Esophagus mucosa (tissue), 1 donor: Measurements from ENCODE around the gene TDRD1. TPM values are rescaled to one million over a fixed set of nuclear protein-coding genes. Genes with fewer than 3 reads are reported as not detected.

ENCODE experiments used
- ATAC-seq: fragments of 200-7000 bp; cut with Tn5 transposase; one replicate; pipeline ENCODE4 v1.9.1; 2020
- total RNA-seq: library from RNA; stranded (reverse); gene quantifications from one replicate; pipeline ENCODE4 v1.2.4, GENCODE V29; 2023
- donor health status: DM: yes; HTN: yes; CAD: no.

The TDRD1 gene
- total RNA-seq, 1 donor from 2014 or later, result not detected

DNA sequence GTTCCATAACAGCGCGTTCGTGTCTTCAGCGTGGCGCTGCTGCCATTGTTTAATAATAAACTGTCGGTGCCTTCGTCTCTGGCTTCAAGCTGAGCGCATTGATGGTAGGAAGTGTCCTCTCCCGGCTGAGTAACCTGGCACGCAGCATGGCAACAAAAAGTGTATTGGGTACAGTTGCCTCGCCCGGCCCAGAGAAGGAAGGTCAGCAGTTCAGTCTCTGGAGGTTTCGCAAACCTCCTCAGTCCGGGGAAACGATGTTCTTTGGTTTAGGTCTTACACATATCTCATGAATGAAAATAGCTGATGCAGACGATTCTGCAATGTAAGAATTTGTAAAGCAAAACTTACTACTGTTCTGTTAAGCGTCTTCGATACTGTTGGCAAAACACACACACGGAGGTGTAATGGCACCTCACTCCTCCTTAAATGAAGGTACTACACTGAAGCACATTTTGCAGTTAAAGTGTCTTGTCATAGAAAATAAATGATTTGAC lies 4.4 kb upstream of the TDRD1 start:
- peak; percentile 73 for ATAC-seq

DNA sequence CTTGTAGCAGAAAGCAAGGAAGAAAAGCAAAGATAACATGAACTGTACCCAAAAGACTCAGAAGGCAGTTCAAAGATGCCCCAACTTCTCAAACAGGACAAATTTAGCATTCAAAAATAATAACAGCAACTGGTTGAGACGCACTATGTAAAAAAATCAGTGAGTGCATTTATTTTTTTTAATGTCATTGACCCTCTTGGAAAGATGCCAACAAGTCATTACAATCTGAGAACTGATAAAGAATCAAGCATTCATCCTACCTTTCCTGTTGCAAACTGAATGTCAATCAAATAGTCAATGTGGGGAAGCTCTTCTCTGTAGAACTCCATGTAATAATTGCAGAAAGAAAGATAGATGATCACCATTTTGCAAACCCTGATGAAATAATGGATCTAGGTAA lies 3.5 kb upstream of the TDRD1 start:
- no peak for ATAC-seq

DNA sequence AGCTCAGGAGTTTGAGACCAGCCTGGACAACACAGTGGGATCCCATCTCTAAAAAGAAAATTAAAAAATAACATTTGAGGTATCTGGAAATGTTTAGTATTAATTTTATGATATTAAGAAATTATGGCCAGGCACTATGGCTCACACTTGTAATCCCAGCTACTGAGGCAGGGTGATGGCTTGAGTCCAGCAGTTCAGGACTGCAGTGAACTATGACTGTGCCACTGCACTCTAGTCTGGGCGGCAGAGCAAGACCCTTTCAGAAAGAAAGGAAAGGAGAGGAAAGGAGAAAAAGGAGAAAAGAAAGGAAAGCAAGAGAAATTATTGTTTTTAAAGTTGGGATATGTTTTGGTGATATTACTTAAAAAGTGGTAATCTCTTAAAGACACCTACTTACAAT lies 2.6 kb upstream of the TDRD1 start:
- no peak for ATAC-seq

DNA sequence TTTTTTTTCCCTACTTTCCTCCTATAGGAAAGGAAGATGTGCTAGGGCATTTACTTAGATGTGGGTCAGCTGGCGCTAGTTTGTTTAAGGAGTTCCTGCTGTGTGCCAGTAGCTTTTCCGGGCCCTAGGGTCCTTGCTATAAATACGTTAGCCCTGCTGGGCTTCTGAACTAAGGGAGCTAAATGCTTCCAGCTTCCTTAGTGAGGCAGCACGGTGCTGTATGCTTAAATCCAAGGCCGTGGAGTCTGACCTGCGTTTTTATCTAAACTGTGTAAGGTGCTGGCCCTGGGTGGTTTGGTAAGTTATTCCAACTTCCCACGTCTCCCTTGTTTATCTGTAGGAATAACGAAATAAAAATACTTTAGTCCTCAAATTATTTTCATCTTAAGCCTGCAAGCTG lies 594 bp downstream of the TDRD1 start:
- no peak for ATAC-seq

DNA sequence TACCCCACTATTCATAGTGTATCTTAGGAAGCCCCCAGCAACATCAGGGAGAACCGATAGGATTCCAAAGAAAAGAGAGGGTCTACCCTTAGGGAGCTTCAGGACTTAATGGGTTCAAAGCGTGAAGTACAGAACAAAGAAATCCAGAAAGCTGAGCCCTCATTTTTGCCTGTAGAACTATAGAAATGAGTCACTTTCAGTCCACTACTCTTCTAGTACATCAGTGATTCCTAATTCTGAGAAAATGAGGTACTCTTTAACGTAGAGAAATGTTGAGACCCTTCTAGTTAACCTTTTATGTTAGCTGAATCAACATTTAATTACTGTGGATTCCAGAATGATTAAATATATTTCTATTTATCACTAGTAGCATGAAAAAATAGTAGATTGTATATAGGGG lies 1.8 kb downstream of the TDRD1 start:
- ATAC-seq, result no peak

DNA sequence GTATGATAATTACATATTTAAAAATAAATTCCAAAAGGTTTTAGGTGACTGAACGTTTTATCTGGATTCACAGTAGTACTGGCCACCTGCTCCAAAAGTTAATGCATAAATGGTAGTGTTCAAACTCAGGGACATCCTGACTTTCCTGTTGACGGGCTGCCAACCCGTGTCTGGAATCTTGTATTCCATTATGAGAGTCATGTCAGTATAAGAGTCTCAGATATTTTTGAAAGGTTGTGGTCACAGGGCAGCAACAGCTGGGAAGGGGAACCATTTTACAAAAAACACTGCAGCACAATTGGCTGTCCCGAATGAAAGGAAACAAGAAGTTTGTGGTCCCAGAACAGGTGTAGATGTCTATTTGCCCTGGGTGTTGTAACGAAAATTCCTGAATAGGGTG lies 2.8 kb downstream of the TDRD1 start:
- no peak for ATAC-seq

DNA sequence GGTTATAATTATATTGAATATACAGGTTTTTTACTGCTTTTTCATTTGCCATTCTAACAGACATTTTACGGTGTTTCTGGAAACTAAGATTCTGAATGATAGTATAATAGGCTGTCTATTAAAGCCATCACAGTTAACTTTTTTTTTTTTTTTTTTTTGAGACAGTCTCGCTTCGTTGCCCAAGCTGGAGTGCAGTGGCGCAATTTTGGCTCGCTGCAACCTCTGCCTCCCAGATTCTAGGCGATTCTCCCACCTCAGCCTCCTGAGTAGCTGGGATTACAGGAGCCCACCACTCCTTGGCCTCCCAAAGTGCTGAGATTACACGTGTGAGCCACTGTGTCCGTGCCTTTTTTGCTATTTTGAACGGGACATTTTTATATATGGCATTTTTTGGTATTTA lies 4.4 kb downstream of the TDRD1 start:
- no peak for ATAC-seq

DNA sequence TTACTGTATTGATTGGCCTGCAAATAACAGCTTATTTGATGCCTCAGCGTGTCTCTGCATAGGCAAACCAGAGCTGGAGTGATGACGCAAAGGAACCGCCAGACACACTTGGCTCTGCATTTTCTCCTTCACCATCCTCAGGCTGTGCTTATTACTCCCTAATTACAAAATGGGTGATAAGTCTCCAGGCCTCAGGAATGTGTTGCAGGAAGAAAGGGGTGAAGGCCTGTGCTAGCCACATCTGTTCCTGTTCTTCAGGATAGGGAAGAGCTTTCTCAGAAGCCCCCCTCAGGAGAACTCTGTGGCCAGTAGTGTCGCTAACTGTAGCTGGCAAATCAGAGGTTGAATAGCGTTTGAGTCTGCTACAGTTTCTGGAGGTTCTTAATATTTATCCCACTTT lies 5.1 kb downstream of the TDRD1 start:
- no peak for ATAC-seq

DNA sequence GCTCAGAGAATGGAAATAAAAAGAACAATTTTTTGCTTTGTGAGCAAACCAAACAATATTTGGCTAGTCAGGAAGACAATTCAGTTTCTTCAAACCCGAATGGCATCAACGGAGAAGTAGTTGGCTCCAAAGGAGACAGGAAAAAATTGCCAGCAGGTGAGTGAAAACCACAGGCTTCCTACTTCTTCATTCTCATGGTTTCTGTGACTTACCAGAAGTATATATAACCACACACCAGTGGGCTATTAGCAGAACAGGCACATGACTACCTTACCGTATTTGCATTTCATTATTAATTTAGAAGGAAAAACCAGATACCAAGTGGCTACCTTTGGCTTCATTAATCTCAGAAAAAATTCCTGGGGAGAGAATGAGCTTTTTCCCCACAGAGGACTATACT lies 8.8 kb downstream of the TDRD1 start:
- no peak for ATAC-seq

DNA sequence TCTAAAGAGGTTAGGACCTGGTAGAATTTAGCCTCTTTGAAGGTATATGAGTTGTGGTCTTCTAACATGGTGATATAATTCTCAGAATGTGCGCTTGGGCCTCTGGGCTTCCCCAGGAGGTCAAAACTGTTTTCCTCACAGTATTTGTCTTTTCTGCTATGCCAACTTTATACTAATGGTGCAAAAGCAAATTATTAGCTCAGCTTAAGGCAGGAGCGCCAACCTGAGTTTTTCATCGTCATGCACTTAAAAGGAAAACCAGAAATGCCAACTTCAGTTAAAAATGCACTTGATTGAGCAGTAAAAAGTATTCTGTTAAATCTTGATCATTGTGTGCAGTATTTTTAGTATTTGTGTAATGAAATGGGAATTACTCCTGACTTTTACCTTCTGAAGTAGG lies 9.7 kb downstream of the TDRD1 start:
- no peak for ATAC-seq

DNA sequence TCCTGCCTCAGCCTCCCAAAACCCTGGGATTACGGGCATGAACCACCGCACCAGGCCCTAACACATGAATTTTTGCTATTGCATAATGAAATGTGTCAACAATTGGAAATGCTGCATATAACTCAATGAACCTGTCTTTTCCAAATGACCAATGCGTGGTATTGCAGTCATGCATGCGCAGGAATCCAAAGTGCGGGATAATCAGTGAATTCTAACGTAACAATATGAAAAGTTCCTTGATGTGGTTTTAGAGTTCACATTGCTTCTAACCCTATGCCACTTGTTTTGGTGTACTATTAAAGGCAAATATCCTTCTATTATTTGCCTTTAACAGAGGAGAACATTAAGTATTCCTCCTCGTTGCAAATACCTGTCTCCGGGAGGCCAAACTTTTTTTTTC lies 10.5 kb downstream of the TDRD1 start:
- no peak for ATAC-seq

DNA sequence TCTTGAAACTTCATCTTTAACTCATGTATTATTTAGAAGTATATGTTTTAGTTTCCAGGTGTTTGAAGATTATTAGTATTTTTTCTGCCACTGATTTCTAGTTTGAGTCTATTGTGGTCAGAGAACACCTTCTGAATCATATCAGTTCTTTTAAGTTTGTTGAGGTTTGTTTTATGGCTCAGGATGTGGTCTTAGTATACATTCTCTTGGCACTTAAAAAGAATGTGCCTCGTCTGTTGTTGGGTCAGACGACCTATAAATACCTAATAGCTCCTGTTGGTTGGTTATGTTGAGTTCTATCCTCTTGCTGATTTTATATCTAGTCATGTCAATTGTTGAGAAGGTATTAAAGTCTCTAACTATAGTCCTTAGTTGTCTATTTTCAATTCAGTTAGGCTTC lies 15.9 kb downstream of the TDRD1 start:
- ATAC-seq, result no peak

DNA sequence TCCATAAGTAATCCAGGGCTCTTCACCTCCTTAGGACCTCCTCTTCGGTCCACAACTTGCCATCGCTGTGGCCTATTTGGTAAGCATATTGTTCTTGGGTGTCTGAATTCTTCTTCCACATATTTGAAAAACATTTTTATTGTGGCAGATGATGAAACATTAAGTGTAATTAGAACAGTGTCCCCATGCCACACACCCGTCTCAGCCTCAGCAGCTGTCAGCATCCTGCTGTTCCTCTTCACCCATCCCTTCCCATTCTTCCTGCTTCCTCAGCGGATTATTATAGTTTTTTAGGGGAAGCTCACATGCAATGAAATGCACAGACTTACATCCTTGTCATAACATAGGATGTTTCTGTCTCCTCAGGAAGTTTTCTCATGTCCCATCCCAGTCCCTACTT lies 20.1 kb downstream of the TDRD1 start:
- ATAC-seq, result no peak

DNA sequence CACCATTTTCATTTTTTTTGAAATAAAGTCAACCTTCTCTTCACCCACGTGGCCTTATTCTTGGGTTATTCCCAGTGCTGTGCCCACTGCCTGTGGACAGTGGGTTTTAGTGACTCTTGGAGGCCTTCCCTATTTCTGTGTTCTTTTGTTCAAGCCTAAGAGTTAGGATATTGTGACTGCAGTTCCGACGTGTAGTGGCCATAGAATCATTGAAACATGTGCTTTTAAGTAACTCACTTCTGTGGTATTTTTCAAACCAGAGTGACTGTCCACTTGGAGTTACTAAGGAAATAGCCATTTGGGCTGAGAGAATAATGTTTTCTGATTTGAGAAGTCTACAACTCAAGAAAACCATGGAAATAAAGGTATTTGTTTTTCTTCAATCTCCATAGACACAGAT lies 23.7 kb downstream of the TDRD1 start:
- no peak for ATAC-seq

DNA sequence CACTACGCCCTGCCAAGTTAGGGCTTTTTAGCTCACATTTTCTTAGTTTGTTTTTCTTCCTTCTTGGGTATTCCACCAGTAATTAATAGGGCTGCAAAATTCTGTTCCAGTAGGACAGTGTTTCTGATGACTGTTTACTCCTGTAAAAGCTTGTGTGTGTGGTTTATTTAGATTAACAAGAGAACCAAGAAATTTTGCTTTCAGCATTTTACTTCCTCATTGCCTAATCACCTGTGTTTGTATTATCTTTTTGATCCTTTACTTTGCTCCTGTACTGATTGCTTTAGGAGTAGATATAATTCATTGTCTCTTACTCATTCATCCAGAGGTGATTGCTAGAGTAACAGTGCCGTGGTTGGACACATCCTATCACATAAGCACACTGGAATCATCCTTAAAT lies 27.7 kb downstream of the TDRD1 start:
- peak; percentile 26 for ATAC-seq

DNA sequence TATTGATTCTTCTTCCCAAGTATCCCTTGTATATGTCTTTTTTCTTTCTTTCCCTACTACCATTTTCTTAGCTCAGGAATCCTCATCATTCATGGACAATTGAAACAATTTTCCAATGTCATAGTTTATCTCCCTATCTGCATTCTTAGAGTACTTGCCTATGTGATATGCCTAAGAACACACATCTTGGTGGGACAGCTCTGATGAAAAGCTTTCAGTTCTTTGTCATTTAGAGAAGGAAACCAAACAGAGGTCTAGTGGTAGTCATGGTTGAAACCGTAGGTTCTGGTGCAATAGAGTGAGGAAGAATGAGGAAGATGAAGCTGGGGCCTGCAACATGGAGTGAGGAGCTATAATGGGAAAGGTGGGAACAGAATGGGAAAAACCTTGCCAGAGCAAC lies 28.2 kb downstream of the TDRD1 start:
- no peak for ATAC-seq

DNA sequence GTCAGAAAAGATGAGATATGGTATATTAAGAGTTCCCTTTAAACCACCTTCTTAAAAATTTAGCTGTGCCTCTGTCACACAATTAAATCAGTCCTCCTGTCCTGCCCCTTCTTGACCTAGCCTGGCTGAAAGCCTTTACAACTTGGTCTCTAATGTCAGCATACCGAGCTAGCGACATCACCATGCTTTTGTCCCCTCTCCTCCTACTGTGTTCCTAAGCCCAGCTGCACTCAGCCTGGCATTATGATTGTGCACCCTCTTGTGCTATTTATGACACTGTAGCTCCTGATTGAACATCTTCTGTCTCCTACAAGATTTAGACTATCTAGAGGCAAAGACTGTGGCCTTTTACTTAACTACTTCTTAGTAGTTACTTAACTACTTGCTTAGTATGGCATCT lies 29.2 kb downstream of the TDRD1 start:
- ATAC-seq, result no peak

DNA sequence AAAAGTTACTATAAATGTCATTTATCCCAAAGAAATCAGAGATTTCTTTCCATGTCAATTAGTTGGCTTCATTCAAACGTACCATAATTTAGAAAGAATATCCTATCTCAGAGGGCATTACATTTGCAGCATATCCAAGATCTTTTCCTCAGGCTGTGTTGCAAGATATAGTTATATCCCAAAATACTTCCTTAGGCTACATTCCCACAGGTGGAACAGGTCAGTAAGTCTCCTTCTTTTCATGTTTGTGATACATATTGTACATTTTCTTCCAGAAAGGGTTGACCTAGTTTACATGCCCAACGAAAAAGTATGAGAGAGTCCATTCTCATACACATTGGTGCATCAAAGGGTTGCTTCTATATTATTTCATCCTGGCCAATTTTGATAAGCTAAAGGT lies 33.0 kb downstream of the TDRD1 start:
- no peak for ATAC-seq

DNA sequence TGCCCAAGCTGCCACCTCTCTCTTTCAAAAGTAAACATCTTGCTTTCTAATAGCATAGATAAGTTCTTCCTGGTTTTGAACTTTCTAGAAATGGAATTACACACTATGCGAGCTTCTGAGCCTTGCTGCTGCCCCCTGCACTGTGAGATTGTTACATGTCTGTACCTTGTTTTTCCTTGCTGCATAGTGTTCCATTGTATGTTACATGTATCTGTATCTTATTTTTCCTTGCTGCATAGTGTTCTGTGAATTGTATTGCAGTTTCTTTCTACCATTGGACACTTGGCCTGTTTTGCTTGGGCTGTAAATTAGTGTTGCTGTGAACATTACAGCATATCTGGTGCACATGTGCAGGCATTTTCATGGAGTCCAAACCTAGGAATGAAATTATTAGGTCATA lies 35.9 kb downstream of the TDRD1 start:
- ATAC-seq, result no peak

DNA sequence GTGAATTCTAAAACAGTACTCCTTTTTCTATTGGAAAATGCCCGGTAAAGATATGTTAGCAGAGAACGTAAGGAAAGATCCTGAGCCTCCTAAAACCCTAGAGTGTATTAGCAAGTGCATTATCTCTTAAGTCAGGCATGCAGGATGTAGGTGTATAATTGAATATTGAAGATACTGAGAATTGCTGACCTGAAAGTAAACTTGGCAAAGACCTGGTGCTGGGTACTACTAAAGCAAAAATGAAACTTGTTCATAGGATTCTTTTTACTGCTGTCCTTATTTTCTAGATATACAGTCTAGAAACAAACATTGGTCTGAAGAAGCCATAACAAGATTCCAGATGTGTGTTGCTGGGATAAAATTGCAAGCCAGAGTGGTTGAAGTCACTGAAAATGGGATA lies 41.1 kb downstream of the TDRD1 start:
- no peak for ATAC-seq

DNA sequence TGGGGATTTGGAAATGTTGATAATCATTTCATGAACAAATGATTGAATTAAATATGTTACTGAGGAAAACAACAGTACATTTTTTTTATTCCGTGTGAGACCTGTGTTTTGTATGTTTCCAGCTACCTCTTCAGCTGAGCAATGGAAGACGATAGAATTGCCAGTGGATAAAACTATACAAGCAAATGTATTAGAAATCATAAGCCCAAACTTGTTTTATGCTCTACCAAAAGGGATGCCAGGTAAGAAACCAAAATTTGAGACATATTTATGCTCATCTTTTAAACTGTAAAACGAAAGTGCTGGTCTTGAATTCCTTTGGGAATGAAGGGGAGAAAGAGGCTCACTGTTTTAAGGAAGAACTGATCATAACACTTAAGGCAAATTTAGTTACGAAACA lies 42.1 kb downstream of the TDRD1 start:
- ATAC-seq, result no peak

DNA sequence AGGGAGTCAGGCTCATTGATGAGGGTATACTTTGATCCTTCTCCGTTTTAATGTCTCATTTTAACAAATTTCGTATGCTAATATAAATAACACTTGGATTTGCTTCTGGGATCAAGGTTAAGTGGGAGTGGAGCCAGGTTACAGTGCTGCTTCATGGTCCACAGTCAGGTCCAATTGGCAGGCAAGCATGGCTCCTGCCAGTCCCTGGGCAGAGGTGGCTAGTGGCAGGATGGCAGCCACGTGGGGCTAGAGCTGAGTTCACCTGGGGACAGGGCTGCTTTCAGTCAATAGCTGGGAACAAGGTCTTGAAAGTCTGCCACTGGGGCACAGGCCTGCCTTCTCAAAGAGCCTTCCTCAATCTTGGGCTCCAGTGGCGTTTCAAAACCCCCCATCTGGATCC lies 43.9 kb downstream of the TDRD1 start:
- ATAC-seq, result no peak

DNA sequence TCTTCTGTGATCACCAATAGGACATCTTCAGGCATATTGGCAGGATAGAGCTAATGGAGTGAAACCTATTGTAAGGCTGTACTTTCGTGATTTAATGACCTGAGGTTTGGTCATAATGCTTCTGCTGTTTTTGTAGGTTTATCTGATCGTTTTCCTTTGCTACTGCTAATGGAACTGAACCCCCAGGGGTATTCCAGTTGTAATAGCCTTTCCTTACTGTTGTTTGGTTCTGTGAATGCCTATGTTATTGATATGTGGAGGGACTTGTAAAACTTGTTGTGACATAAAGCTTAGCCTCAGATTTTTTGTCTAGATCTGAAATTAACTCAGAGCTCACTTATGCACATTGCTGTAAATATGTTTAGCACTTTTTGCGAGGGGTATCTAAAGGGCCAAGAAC lies 49.0 kb downstream of the TDRD1 start:
- ATAC-seq, result no peak

DNA sequence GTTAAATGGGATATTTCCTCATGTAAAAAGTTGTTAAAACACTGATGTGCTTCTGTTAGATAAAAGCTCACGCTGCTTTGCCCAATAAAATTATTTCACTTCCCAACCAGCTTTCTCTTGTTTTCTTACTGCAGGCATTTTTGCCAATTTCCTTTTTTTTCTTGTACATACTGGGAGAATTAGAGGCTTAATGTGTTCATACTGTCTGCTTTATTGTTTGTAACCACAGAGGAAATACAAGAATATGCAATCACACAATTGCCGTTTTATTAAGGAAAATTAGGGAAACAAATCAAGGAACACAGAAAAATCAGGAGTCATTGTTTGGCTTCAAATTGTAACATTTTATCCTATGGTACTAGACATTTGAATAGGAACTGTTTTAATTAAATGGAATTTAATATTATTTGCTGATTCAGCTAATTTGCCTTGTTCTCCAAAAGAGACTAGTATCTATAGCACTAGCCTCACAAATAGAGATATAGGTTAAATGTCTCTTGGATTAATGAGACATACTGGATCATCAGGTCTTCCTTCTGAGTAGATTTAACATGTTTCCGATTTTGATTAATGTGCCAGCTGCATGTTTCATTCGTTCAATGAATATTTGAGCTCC lies 53.5 kb downstream of the TDRD1 start:
- no peak for ATAC-seq

DNA sequence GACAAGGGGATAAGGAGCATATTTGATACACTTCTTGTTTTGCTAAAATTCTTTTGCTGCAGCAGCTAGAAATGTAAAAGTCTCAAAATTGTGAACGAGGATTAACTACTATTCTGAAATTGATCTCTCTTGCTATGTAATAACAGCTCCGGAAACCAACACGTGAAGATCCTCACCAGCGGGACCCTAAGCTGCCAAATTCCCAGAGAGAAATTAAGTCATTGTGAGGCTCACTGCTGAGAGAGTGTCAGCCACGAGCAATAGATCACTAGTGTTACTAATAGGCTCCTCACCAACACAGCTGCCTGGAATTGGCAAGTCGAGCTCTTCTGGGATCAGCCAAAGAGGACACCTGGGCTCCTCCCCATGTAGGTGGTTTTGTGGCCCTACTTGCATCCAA lies 54.3 kb downstream of the TDRD1 start:
- ATAC-seq, result no peak

DNA sequence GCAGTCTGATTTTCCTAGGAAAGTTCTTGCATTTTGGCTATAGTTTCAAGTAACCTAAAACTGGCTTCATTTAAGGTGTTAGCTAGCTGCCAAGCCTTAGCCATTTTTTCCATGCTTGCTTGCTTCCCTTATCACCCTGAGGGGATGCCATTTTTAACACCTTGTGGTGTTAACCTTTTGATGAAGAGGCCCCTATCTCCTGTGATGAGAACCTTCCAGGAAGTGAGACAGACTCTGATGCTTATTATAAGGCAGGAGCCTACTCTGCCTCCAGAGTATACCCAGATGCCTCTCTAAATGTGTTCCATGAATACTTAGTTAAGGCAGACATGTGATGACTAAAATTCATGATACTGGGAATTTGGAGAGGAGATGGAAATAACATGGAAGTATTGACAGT lies 55.0 kb downstream of the TDRD1 start:
- no peak for ATAC-seq
